ENCODE data around the gene MAP4.
"Not testable (repeated sequence)": the region's sequence is repeated elsewhere in the genome, so short reads cannot be mapped to it uniquely, and the experiment has no call there.

MAP4 gene

GRCh38 chr3:47856669-47857068 is 159.5 kb downstream of the MAP4 start:
- DNase-seq: no peak

- no peak for DNase-seq
These were observed 160.5 kb downstream of the MAP4 start for GRCh38 chr3:47855461-47856383.

- DNase-seq: no peak
These were observed 161.3 kb downstream of the MAP4 start for GRCh38 chr3:47854720-47855455.

GRCh38 chr3:47854267-47854666 is 161.9 kb downstream of the MAP4 start:
- DNase-seq: no peak

GRCh38 chr3:47852604-47853602 is 163.3 kb downstream of the MAP4 start:
- no peak for DNase-seq

- DNase-seq: no peak
These were observed 164.2 kb downstream of the MAP4 start for GRCh38 chr3:47851888-47852603.

GRCh38 chr3:47850564-47851410 is 165.4 kb downstream of the MAP4 start:
- DNase-seq: no peak

GRCh38 chr3:47849699-47850563 is 166.3 kb downstream of the MAP4 start:
- DNase-seq: peak; percentile 22 to 24

GRCh38 chr3:47849186-47849698 is 167.0 kb downstream of the MAP4 start:
- DNase-seq: no peak

GRCh38 chr3:47848599-47849117 is 167.6 kb downstream of the MAP4 start:
- no peak for DNase-seq

GRCh38 chr3:47847801-47848518 is 168.3 kb downstream of the MAP4 start:
- no peak for DNase-seq

GRCh38 chr3:47847260-47847659 is 169.0 kb downstream of the MAP4 start:
- no peak for DNase-seq

GRCh38 chr3:47846880-47847248 is 169.4 kb downstream of the MAP4 start:
- DNase-seq: no peak

- no peak for DNase-seq
These were observed 169.9 kb downstream of the MAP4 start for GRCh38 chr3:47846186-47846879.

- no peak for DNase-seq
These were observed 174.3 kb downstream of the MAP4 start for GRCh38 chr3:47841786-47842349.

GRCh38 chr3:47838503-47838902 is 177.7 kb downstream of the MAP4 start:
- no peak for DNase-seq

- DNase-seq: no peak
These were observed 179.2 kb downstream of the MAP4 start for GRCh38 chr3:47836986-47837385.

GRCh38 chr3:47829482-47829881 is 186.7 kb downstream of the MAP4 start:
- not testable (repeated sequence) for DNase-seq
